Neural cell (in vitro differentiated cells): ENCODE measurements around the gene SLAMF1. TPM values are rescaled to one million over a fixed set of nuclear protein-coding genes. Genes with fewer than 3 reads are reported as not detected.
"Not testable (repeated sequence)": the region's sequence is repeated elsewhere in the genome, so short reads cannot be mapped to it uniquely, and the experiment has no call there.

Source experiments
- H2AFZ ChIP-seq: fragments of 200-600, 300-800 bp; sonication (generic), shearing (Covaris generic); 2 replicates; pipeline ENCODE4 v1.6.0; 2014; ENCODE audit warnings: low read depth, mild to moderate bottlenecking, antibody characterized with exemption, low read length, moderate library complexity
- H3F3A ChIP-seq: fragments of 200-600 bp; shearing (Covaris generic); 2 replicates; pipeline ENCODE4 v1.6.1; 2016; ENCODE audit warnings: mild to moderate bottlenecking, moderate library complexity, mixed read lengths, antibody characterized with exemption, low read length; ENCODE audit not compliant: insufficient read depth, poor library complexity, severe bottlenecking
- H3K27ac ChIP-seq: fragments of 200-600, 300-800 bp; sonication (generic), shearing (Covaris generic); 2 replicates; pipeline ENCODE4 v1.5.1; 2014; ENCODE audit warnings: mild to moderate bottlenecking, low read length, moderate library complexity
- H3K27me3 ChIP-seq: fragments of 300-800, 200-600 bp; sonication (generic), shearing (Covaris generic); 2 replicates; pipeline ENCODE4 v1.6.0; 2014; ENCODE audit warnings: mild to moderate bottlenecking, low read depth, low read length, moderate library complexity; ENCODE audit not compliant: insufficient read depth
- H3K36me3 ChIP-seq: fragments of 300-800, 200-600 bp; sonication (generic), shearing (Covaris generic); 2 replicates; pipeline ENCODE4 v1.5.1; 2014; ENCODE audit warnings: mild to moderate bottlenecking, antibody characterized with exemption, low read length, moderate library complexity; ENCODE audit not compliant: insufficient read depth
- H3K4me2 ChIP-seq: fragments of 300-800, 200-600 bp; sonication (generic), shearing (Covaris generic); 2 replicates; pipeline ENCODE4 v1.6.0; 2014; ENCODE audit warnings: mild to moderate bottlenecking, low read length
- H3K4me3 ChIP-seq: fragments of 300-800, 200-600 bp; sonication (generic), shearing (Covaris generic); 2 replicates; pipeline ENCODE4 v1.5.1; 2014; ENCODE audit warnings: mild to moderate bottlenecking, low read length, moderate library complexity
- H3K79me2 ChIP-seq: fragments of 200-600 bp; shearing (Covaris generic); replicated peaks from 2 replicates; pipeline ENCODE4 v1.6.0; 2014; ENCODE audit warnings: mild to moderate bottlenecking, low read length, moderate library complexity; ENCODE audit not compliant: insufficient read depth
- H3K9ac ChIP-seq: fragments of 300-800, 200-600 bp; sonication (generic), shearing (Covaris generic); 2 replicates; pipeline ENCODE4 v1.6.1; 2016; ENCODE audit warnings: mild to moderate bottlenecking, low read length, mixed read lengths
- H3K9me2 ChIP-seq: fragments of 200-600 bp; shearing (Covaris generic); 2 replicates; pipeline ENCODE4 v1.6.1; 2016; ENCODE audit warnings: mild to moderate bottlenecking, low read length, mixed read lengths; ENCODE audit not compliant: insufficient read depth
- H3K9me3 ChIP-seq: fragments of 200-600, 300-800 bp; sonication (generic), shearing (Covaris generic); 2 replicates; pipeline ENCODE4 v1.6.1; 2016; ENCODE audit warnings: mild to moderate bottlenecking, mixed run types, low read length, moderate library complexity, mixed read lengths
- H4K20me1 ChIP-seq: fragments of 200-600 bp; shearing (Covaris generic); 2 replicates; pipeline ENCODE4 v1.6.1; 2016; ENCODE audit warnings: mild to moderate bottlenecking, mixed run types; ENCODE audit not compliant: insufficient read depth
- EP300 ChIP-seq: fragments of 450-650 bp; conservative IDR thresholded peaks from 2 replicates; pipeline ENCODE4 v1.6.1; 2014; ENCODE audit warnings: antibody characterized with exemption, mild to moderate bottlenecking, moderate library complexity; ENCODE audit not compliant: poor library complexity, severe bottlenecking
- EZH2 ChIP-seq: fragments of 200-600, 300-800 bp; shearing (Covaris generic), sonication (generic); IDR thresholded peaks from 2 replicates; pipeline ENCODE4 v1.6.1; 2014; ENCODE audit warnings: antibody characterized with exemption, low read length, borderline replicate concordance, mild to moderate bottlenecking; ENCODE audit not compliant: insufficient read depth, poor library complexity, severe bottlenecking
- MXI1 ChIP-seq: fragments of 450-650 bp; conservative IDR thresholded peaks from 2 replicates; pipeline ENCODE4 v1.6.1; 2014; ENCODE audit warnings: antibody characterized with exemption, mild to moderate bottlenecking; ENCODE audit not compliant: poor library complexity, severe bottlenecking
- POLR2AphosphoS5 ChIP-seq: IDR thresholded peaks from 2 replicates; pipeline ENCODE4 v1.6.1; 2012
- RAD21 ChIP-seq: fragments of 450-650 bp; conservative IDR thresholded peaks from 2 replicates; pipeline ENCODE4 v1.6.1; 2014; ENCODE audit warnings: antibody characterized with exemption, mild to moderate bottlenecking, moderate library complexity
- REST ChIP-seq: IDR thresholded peaks from 2 replicates; pipeline ENCODE4 v1.6.1; 2012; ENCODE audit warnings: borderline replicate concordance
- SMC3 ChIP-seq: fragments of 450-650 bp; conservative IDR thresholded peaks from 2 replicates; pipeline ENCODE4 v1.6.1; 2014; ENCODE audit warnings: antibody characterized with exemption, mild to moderate bottlenecking, moderate library complexity; ENCODE audit not compliant: poor library complexity
- TAF1 ChIP-seq: IDR thresholded peaks from 2 replicates; pipeline ENCODE4 v1.6.1; 2012; ENCODE audit warnings: low read depth
- polyA minus RNA-seq: library from RNA; depleted of rRNA, polyadenylated mRNA; stranded (reverse); fragments of >200 nt; gene quantifications from 2 replicates; pipeline ENCODE4 v1.2.3, GENCODE V29; 2014
- polyA plus RNA-seq: library from polyadenylated mRNA; depleted of rRNA; stranded (reverse); fragments of >200 nt; gene quantifications from 2 replicates; pipeline ENCODE4 v1.2.3, GENCODE V29; 2014
- TF ChIP-seq, protein P1 (sequence below): fragments of 450-650 bp; IDR thresholded peaks from 2 replicates; pipeline ENCODE4 v1.5.1; 2014; ENCODE audit warnings: antibody characterized with exemption, mild to moderate bottlenecking, moderate library complexity; ENCODE audit not compliant: poor library complexity, severe bottlenecking

SLAMF1 gene
- polyA plus RNA-seq (not detected in 2 replicates), polyA minus RNA-seq (not detected in 2 replicates)

- Histone ChIP-seq H4K20me1 (no peaks in the 10 kb centered on the region), H3K4me2 (no peak within 1 kb of the TSS), H3K27me3 (no peaks in the 10 kb centered on the region), H2AFZ (no peak within 1 kb of the TSS), H3K27ac (no peak within 1 kb of the TSS), H3K9me3 (no peaks in the 10 kb centered on the region), H3K79me2 (no peaks in the 10 kb centered on the region), H3K9ac (no peak within 1 kb of the TSS), H3K4me3 (no peak within 1 kb of the TSS), H3K9me2 (no peaks in the 10 kb centered on the region), H3F3A (no peaks in the 10 kb centered on the region), H3K36me3 (no peaks in the 10 kb centered on the region)
- TF ChIP-seq EZH2, result no peak
- TF ChIP-seq, protein P1, sequence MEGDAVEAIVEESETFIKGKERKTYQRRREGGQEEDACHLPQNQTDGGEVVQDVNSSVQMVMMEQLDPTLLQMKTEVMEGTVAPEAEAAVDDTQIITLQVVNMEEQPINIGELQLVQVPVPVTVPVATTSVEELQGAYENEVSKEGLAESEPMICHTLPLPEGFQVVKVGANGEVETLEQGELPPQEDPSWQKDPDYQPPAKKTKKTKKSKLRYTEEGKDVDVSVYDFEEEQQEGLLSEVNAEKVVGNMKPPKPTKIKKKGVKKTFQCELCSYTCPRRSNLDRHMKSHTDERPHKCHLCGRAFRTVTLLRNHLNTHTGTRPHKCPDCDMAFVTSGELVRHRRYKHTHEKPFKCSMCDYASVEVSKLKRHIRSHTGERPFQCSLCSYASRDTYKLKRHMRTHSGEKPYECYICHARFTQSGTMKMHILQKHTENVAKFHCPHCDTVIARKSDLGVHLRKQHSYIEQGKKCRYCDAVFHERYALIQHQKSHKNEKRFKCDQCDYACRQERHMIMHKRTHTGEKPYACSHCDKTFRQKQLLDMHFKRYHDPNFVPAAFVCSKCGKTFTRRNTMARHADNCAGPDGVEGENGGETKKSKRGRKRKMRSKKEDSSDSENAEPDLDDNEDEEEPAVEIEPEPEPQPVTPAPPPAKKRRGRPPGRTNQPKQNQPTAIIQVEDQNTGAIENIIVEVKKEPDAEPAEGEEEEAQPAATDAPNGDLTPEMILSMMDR, result no peak
- TF ChIP-seq TAF1, result no peak
- TF ChIP-seq POLR2AphosphoS5, result no peak
- no peak for TF ChIP-seq SMC3
- no peak for TF ChIP-seq REST
- TF ChIP-seq EP300, result no peak
- no peak for TF ChIP-seq RAD21
- no peak for TF ChIP-seq MXI1
Observed at GRCh38 chr1:160646711-160647328, at the start of gene SLAMF1. TSS of gene SLAMF1 (minus strand) at chr1:160647044. CDS start at chr1:160646945, 99 bp downstream.

- H3K27ac ChIP-seq, H2AFZ ChIP-seq, H4K20me1 ChIP-seq, H3F3A ChIP-seq, H3K36me3 ChIP-seq, H3K4me2 ChIP-seq, H3K9me3 ChIP-seq, H3K79me2 ChIP-seq, H3K9ac ChIP-seq, H3K4me3 ChIP-seq, H3K27me3 ChIP-seq, H3K9me2 ChIP-seq: not testable (repeated sequence)
Observed at GRCh38 chr1:160692390-160692789, 45.5 kb upstream of the SLAMF1 start.
